SK-N-SH treated with all-trans-retinoic acid at 6 μM for 48 hours (cell line): ENCODE measurements around the gene LPAR2.

Experiments
- ATAC-seq: fragments of 200-7000 bp; cut with Tn5 transposase; 3 replicates; pipeline ENCODE4 v1.9.1; 2020; ENCODE audit warnings: mild to moderate bottlenecking, moderate library complexity
- ARNTL ChIP-seq: fragments of 450-650 bp; formaldehyde crosslinking; IDR thresholded peaks from 2 replicates; pipeline ENCODE4 v1.5.0; 2020; ENCODE audit warnings: low read depth, mild to moderate bottlenecking, moderate library complexity, borderline replicate concordance
- BACH2 ChIP-seq: fragments of 250-450 bp; sonication (Bioruptor Pico); IDR thresholded peaks from 2 replicates; pipeline ENCODE4 v1.9.0; 2021; ENCODE audit warnings: mild to moderate bottlenecking, borderline replicate concordance
- CSDC2 ChIP-seq: fragments of 250-450 bp; sonication (Bioruptor Pico); IDR thresholded peaks from 2 replicates; pipeline ENCODE4 v1.5.0; 2020; ENCODE audit warnings: mild to moderate bottlenecking, moderate library complexity
- ESRRG ChIP-seq: fragments of 250-450 bp; sonication (Bioruptor Pico); IDR thresholded peaks from 2 replicates; pipeline ENCODE4 v1.6.1; 2021; ENCODE audit warnings: mild to moderate bottlenecking
- ISL1 ChIP-seq: fragments of 250-450 bp; sonication (Bioruptor Pico); IDR thresholded peaks from 2 replicates; pipeline ENCODE4 v2.1.2; 2022; ENCODE audit warnings: mild to moderate bottlenecking, moderate library complexity
- OSR1 ChIP-seq: fragments of 250-450 bp; sonication (Bioruptor Pico); IDR thresholded peaks from 2 replicates; pipeline ENCODE4 v1.8.0; 2022; ENCODE audit warnings: moderate library complexity, mild to moderate bottlenecking, inconsistent platforms
- PPARA ChIP-seq: fragments of 250-450 bp; sonication (Bioruptor Pico); IDR thresholded peaks from 2 replicates; pipeline ENCODE4 v1.5.0; 2020; ENCODE audit warnings: mild to moderate bottlenecking, borderline replicate concordance
- RARB ChIP-seq: fragments of 250-450 bp; sonication (Bioruptor Pico); IDR thresholded peaks from 2 replicates; pipeline ENCODE4 v1.8.0; 2021; ENCODE audit warnings: mild to moderate bottlenecking, moderate library complexity
- SNAI2 ChIP-seq: fragments of 250-450 bp; sonication (Bioruptor Pico); IDR thresholded peaks from 2 replicates; pipeline ENCODE4 v1.5.0; 2020; ENCODE audit warnings: mild to moderate bottlenecking, moderate library complexity
- TCF4 ChIP-seq: fragments of 250-450 bp; sonication (Bioruptor Pico); IDR thresholded peaks from 2 replicates; pipeline ENCODE4 v1.8.0; 2021; ENCODE audit warnings: mild to moderate bottlenecking, moderate library complexity, borderline replicate concordance
- TOX ChIP-seq: fragments of 250-450 bp; sonication (Bioruptor Pico); IDR thresholded peaks from 2 replicates; pipeline ENCODE4 v1.8.0; 2021; ENCODE audit warnings: mild to moderate bottlenecking, moderate library complexity, borderline replicate concordance
- ZFP3 ChIP-seq: fragments of 250-450 bp; sonication (Bioruptor Pico); IDR thresholded peaks from 2 replicates; pipeline ENCODE4 v1.5.0; 2020; ENCODE audit warnings: mild to moderate bottlenecking, moderate library complexity
- ZNF565 ChIP-seq: fragments of 450-650 bp; formaldehyde crosslinking; conservative IDR thresholded peaks from 2 replicates; pipeline ENCODE4 v1.5.0; 2020; ENCODE audit warnings: low read depth, mild to moderate bottlenecking, moderate library complexity
- ZNF8 ChIP-seq: fragments of 450-650 bp; formaldehyde crosslinking; IDR thresholded peaks from 2 replicates; pipeline ENCODE4 v1.5.0; 2020; ENCODE audit warnings: mild to moderate bottlenecking, moderate library complexity
- TF ChIP-seq, protein P1 (sequence below): fragments of 250-450 bp; sonication (Bioruptor Pico); IDR thresholded peaks from 2 replicates; pipeline ENCODE4 v1.8.0; 2021; ENCODE audit warnings: low read depth, mild to moderate bottlenecking, moderate library complexity, borderline replicate concordance
- TF ChIP-seq, protein P2 (sequence below): fragments of 250-450 bp; sonication (Bioruptor Pico); IDR thresholded peaks from 2 replicates; pipeline ENCODE4 v1.5.1; 2021; ENCODE audit warnings: mild to moderate bottlenecking, moderate library complexity
- TF ChIP-seq, protein P3 (sequence below): fragments of 250-450 bp; sonication (Bioruptor Pico); IDR thresholded peaks from 2 replicates; pipeline ENCODE4 v1.8.0; 2020; ENCODE audit warnings: mild to moderate bottlenecking, moderate library complexity, borderline replicate concordance
- TF ChIP-seq, protein P4 (sequence below): fragments of 250-450 bp; sonication (Bioruptor Pico); IDR thresholded peaks from 2 replicates; pipeline ENCODE4 v1.5.0; 2020; ENCODE audit warnings: mild to moderate bottlenecking, moderate library complexity
- TF ChIP-seq, protein P5 (sequence below): fragments of 250-450 bp; sonication (Bioruptor Pico); IDR thresholded peaks from 2 replicates; pipeline ENCODE4 v1.5.1; 2020; ENCODE audit warnings: low read depth, mild to moderate bottlenecking, moderate library complexity

LPAR2 gene

DNA sequence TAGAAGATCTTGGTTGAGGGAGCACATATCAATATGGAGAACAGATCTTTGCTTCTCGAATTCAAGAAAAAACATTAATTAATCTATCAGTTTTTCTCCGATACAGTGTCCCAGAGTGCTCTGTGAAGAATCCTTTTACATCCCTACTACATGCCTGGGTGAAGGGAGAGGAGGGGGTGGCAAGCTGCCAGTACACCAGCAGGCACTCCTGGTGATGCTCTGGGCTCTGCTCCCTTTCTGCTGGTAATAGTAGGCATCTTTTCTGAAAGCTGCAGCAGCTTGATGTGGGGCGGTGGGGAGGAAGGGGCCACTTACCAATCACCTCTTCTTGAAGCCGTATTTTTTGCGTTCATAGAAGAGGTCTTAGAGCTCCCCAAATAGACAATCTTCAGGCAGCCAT lies 40.2 kb downstream of the LPAR2 start:
- ATAC-seq: no peak
- TF ChIP-seq BACH2: no peak
- TF ChIP-seq, protein P1, sequence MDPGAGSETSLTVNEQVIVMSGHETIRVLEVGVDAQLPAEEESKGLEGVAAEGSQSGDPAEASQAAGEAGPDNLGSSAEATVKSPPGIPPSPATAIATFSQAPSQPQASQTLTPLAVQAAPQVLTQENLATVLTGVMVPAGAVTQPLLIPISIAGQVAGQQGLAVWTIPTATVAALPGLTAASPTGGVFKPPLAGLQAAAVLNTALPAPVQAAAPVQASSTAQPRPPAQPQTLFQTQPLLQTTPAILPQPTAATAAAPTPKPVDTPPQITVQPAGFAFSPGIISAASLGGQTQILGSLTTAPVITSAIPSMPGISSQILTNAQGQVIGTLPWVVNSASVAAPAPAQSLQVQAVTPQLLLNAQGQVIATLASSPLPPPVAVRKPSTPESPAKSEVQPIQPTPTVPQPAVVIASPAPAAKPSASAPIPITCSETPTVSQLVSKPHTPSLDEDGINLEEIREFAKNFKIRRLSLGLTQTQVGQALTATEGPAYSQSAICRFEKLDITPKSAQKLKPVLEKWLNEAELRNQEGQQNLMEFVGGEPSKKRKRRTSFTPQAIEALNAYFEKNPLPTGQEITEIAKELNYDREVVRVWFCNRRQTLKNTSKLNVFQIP (CRISPR knock-in tag): no peak
- no peak for TF ChIP-seq ZNF565 (CRISPR knock-in tag)
- TF ChIP-seq, all 23 proteins: peak for 0

DNA sequence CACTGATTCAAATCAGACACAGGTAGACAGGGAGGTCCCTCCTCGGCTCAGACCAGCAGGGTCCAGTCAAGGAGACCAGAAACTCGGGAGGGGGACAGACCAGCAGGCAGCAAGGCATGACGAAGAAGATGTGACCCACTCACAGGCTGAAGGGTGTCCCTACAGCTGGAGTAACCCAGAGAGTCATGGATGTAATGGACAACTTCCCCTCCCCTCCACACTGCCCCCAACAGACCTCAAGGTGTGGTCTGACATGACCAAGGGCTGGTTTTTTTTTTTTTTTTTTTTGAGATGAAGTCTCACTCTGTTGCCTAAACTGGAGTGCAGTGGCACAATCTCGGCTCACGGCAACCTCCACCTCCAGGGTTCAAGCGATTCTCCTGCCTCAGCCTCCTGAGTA lies 43.7 kb downstream of the LPAR2 start:
- TF ChIP-seq ARNTL (CRISPR knock-in tag) (no peak), CSDC2 (no peak), TOX (CRISPR knock-in tag) (no peak), TCF4 (no peak), RARB (CRISPR knock-in tag) (no peak), ZNF565 (CRISPR knock-in tag) (no peak), ISL1 (CRISPR knock-in tag) (no peak), ESRRG (CRISPR knock-in tag) (no peak), BACH2 (no peak), ZNF8 (CRISPR knock-in tag) (no peak)
- TF ChIP-seq, protein P2, sequence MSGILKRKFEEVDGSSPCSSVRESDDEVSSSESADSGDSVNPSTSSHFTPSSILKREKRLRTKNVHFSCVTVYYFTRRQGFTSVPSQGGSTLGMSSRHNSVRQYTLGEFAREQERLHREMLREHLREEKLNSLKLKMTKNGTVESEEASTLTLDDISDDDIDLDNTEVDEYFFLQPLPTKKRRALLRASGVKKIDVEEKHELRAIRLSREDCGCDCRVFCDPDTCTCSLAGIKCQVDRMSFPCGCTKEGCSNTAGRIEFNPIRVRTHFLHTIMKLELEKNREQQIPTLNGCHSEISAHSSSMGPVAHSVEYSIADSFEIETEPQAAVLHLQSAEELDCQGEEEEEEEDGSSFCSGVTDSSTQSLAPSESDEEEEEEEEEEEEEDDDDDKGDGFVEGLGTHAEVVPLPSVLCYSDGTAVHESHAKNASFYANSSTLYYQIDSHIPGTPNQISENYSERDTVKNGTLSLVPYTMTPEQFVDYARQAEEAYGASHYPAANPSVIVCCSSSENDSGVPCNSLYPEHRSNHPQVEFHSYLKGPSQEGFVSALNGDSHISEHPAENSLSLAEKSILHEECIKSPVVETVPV (CRISPR knock-in tag): no peak
- TF ChIP-seq, protein P3, sequence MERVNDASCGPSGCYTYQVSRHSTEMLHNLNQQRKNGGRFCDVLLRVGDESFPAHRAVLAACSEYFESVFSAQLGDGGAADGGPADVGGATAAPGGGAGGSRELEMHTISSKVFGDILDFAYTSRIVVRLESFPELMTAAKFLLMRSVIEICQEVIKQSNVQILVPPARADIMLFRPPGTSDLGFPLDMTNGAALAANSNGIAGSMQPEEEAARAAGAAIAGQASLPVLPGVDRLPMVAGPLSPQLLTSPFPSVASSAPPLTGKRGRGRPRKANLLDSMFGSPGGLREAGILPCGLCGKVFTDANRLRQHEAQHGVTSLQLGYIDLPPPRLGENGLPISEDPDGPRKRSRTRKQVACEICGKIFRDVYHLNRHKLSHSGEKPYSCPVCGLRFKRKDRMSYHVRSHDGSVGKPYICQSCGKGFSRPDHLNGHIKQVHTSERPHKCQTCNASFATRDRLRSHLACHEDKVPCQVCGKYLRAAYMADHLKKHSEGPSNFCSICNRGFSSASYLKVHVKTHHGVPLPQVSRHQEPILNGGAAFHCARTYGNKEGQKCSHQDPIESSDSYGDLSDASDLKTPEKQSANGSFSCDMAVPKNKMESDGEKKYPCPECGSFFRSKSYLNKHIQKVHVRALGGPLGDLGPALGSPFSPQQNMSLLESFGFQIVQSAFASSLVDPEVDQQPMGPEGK (CRISPR knock-in tag): no peak
- TF ChIP-seq, protein P4, sequence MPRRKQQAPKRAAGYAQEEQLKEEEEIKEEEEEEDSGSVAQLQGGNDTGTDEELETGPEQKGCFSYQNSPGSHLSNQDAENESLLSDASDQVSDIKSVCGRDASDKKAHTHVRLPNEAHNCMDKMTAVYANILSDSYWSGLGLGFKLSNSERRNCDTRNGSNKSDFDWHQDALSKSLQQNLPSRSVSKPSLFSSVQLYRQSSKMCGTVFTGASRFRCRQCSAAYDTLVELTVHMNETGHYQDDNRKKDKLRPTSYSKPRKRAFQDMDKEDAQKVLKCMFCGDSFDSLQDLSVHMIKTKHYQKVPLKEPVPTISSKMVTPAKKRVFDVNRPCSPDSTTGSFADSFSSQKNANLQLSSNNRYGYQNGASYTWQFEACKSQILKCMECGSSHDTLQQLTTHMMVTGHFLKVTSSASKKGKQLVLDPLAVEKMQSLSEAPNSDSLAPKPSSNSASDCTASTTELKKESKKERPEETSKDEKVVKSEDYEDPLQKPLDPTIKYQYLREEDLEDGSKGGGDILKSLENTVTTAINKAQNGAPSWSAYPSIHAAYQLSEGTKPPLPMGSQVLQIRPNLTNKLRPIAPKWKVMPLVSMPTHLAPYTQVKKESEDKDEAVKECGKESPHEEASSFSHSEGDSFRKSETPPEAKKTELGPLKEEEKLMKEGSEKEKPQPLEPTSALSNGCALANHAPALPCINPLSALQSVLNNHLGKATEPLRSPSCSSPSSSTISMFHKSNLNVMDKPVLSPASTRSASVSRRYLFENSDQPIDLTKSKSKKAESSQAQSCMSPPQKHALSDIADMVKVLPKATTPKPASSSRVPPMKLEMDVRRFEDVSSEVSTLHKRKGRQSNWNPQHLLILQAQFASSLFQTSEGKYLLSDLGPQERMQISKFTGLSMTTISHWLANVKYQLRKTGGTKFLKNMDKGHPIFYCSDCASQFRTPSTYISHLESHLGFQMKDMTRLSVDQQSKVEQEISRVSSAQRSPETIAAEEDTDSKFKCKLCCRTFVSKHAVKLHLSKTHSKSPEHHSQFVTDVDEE (CRISPR knock-in tag): no peak
- TF ChIP-seq, protein P5, sequence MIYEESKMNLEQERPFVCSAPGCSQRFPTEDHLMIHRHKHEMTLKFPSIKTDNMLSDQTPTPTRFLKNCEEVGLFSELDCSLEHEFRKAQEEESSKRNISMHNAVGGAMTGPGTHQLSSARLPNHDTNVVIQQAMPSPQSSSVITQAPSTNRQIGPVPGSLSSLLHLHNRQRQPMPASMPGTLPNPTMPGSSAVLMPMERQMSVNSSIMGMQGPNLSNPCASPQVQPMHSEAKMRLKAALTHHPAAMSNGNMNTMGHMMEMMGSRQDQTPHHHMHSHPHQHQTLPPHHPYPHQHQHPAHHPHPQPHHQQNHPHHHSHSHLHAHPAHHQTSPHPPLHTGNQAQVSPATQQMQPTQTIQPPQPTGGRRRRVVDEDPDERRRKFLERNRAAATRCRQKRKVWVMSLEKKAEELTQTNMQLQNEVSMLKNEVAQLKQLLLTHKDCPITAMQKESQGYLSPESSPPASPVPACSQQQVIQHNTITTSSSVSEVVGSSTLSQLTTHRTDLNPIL (CRISPR knock-in tag): no peak
- no peak for ATAC-seq

DNA sequence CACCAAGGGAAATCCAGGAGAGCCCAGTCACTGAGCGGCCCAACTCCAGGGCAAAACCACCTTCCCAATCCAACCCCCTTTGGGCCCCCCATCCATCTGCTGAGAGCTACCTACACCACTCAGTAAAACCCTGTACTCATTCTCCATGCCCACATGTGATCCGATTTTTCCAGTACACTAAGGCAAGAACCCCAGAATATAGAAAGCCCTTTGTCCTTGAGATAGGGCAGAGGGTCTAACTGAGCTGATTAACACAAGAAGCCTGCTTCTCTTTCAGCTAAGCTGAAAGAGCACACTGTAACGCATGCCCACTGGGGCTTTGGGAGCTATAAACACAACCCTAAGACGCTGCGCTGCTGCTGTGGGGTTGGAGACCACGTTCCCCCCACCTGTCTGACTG lies 45.5 kb downstream of the LPAR2 start:
- TF ChIP-seq, protein P4 (CRISPR knock-in tag): no peak
- TF ChIP-seq PPARA: no peak
- no peak for TF ChIP-seq ZFP3 (CRISPR knock-in tag)
- TF ChIP-seq OSR1 (CRISPR knock-in tag): no peak
- TF ChIP-seq, protein P1 (CRISPR knock-in tag): no peak
- TF ChIP-seq CSDC2: no peak
- TF ChIP-seq SNAI2 (CRISPR knock-in tag): no peak
- no peak for TF ChIP-seq ZNF8 (CRISPR knock-in tag)
- ATAC-seq: no peak
